ENCODE measurements around the gene ELL2.
"Not testable (repeated sequence)": the region's sequence is repeated elsewhere in the genome, so short reads cannot be mapped to it uniquely, and the experiment has no call there.

DNA sequence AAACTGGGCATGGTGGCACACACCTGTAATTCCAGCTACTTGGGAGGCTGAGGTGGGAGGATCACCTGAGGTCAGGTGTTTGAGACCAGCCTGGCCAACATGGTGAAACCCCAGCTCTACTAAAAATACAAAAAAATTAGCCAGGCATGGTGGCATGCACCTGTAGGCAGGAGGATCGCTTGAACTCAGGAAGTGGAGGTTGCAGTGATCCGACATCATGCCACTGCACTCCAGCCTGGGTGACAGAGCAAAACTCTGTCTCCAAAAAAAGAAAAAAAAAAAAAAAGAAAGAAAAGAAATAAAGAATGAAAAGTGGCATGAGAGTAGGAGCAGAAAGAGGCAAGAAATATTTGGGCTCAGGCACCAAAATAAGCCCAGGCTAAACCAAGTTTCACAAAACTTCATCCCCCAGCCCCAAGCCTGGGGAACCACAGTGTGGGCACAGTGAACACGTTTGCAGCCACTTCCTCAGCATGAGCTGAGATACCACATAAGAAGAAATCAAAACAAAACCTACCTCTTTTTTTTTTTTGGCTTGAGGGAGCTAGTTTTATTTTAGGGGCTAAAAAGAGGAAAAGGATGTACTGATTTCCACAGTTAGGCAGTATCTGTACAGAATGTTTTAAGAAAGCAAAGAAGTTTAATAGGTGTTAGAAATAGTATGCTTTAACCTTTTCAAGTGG, 92.3 kb downstream of the ELL2 start:
- TF ChIP-seq, protein P1, sequence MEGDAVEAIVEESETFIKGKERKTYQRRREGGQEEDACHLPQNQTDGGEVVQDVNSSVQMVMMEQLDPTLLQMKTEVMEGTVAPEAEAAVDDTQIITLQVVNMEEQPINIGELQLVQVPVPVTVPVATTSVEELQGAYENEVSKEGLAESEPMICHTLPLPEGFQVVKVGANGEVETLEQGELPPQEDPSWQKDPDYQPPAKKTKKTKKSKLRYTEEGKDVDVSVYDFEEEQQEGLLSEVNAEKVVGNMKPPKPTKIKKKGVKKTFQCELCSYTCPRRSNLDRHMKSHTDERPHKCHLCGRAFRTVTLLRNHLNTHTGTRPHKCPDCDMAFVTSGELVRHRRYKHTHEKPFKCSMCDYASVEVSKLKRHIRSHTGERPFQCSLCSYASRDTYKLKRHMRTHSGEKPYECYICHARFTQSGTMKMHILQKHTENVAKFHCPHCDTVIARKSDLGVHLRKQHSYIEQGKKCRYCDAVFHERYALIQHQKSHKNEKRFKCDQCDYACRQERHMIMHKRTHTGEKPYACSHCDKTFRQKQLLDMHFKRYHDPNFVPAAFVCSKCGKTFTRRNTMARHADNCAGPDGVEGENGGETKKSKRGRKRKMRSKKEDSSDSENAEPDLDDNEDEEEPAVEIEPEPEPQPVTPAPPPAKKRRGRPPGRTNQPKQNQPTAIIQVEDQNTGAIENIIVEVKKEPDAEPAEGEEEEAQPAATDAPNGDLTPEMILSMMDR (IDR thresholded peaks at IDR 0.05), result not testable (repeated sequence)
- not testable (repeated sequence) for TF ChIP-seq POLR2A (IDR thresholded peaks at IDR 0.05)
